A673 (cell line): ENCODE results near the gene ARAP2. TPM values are rescaled to one million over a fixed set of nuclear protein-coding genes. Genes with fewer than 3 reads are reported as not detected.

Experiments
- BruUV-seq: library from RNA; stranded (reverse); fragments of 400-500 nt; replicated peaks from 2 replicates; lab custom pipeline; 2021; lab: Mats Ljungman, UMichigan
- CTCF ChIA-PET: fragments of 300-600 bp; sonication (Branson Sonifier 250); formaldehyde crosslinking; loops from one replicate; lab custom pipeline; 2022; ENCODE audit warnings: antibody characterized with exemption; lab: Charles Lee
- POLR2A ChIA-PET: fragments of 300-600 bp; sonication (Branson Sonifier 250); formaldehyde crosslinking; loops from one replicate; lab custom pipeline; 2022; ENCODE audit warnings: antibody characterized with exemption; ENCODE audit not compliant: low non-redundant PET; lab: Charles Lee
- DNase-seq: peaks from one replicate; pipeline ENCODE4 v3.0.0-alpha.2; 2015; ENCODE audit warnings: low spot score
- H3K27ac ChIP-seq: fragments of 200-600 bp; sonication (generic); 2 replicates; pipeline ENCODE4 v1.5.1; 2016; ENCODE audit warnings: mixed run types, low read depth, mild to moderate bottlenecking, mixed read lengths, antibody characterized with exemption, low read length; ENCODE audit not compliant: poor library complexity, severe bottlenecking
- H3K27me3 ChIP-seq: fragments of 200-600 bp; sonication (generic); replicated peaks from 2 replicates; pipeline ENCODE4 v1.6.1; 2017; ENCODE audit warnings: mixed run types, low read depth, mild to moderate bottlenecking, mixed read lengths, antibody characterized with exemption, low read length; ENCODE audit not compliant: insufficient read depth, poor library complexity
- H3K36me3 ChIP-seq: fragments of 200-600 bp; sonication (generic); 2 replicates; pipeline ENCODE4 v1.6.1; 2016; ENCODE audit warnings: mixed run types, mild to moderate bottlenecking, mixed read lengths, antibody characterized with exemption, low read length; ENCODE audit not compliant: insufficient read depth, poor library complexity, severe bottlenecking
- H3K4me1 ChIP-seq: fragments of 200-600 bp; sonication (generic); 2 replicates; pipeline ENCODE4 v1.6.1; 2017; ENCODE audit warnings: mixed run types, mild to moderate bottlenecking, mixed read lengths, antibody characterized with exemption, low read length; ENCODE audit not compliant: insufficient read depth, poor library complexity, severe bottlenecking
- H3K4me3 ChIP-seq: fragments of 200-600 bp; sonication (generic); 2 replicates; pipeline ENCODE4 v1.5.1; 2016; ENCODE audit warnings: low read depth, mixed run types, mild to moderate bottlenecking, mixed read lengths, low read length; ENCODE audit not compliant: poor library complexity, severe bottlenecking
- H3K9me3 ChIP-seq: fragments of 200-600 bp; sonication (generic); 2 replicates; pipeline ENCODE4 v1.6.1; 2016; ENCODE audit warnings: mixed run types, low read depth, mild to moderate bottlenecking, mixed read lengths, antibody characterized with exemption, low read length; ENCODE audit not compliant: poor library complexity, severe bottlenecking
- EZH2 ChIP-seq: fragments of 200-600 bp; sonication (generic); IDR thresholded peaks from 2 replicates; pipeline ENCODE4 v1.6.1; 2017; ENCODE audit warnings: borderline replicate concordance, low read depth, mild to moderate bottlenecking, mixed read lengths, antibody characterized with exemption, low read length; ENCODE audit not compliant: poor library complexity, severe bottlenecking
- intact Hi-C: fragments of 100-400 bp; cut with micrococcal nuclease; formaldehyde crosslinking; loops from one replicate; pipeline ENCODE4 v1.10.0; 2022; ENCODE audit not compliant: unreplicated experiment
- total RNA-seq: library from RNA; stranded (reverse); gene quantifications from 2 replicates; pipeline ENCODE4 v1.2.3, GENCODE V29; 2021
- TF ChIP-seq, protein P1 (sequence below): fragments of 300-800, 200-600 bp; sonication (generic); conservative IDR thresholded peaks from 2 replicates; pipeline ENCODE4 v1.5.1; 2017; ENCODE audit warnings: low read depth, mild to moderate bottlenecking, antibody characterized with exemption, low read length, moderate library complexity, mixed read lengths

ARAP2 gene
- total RNA-seq, 1 experiment from 2014 or later, result 0.06 TPM

- Histone ChIP-seq H3K9me3 (peaks cover 7% of the 10 kb centered on the region), H3K27ac (no peak overlapping the region), H3K4me1 (no peaks in the 10 kb centered on the region), H3K4me3 (no peak overlapping the region), H3K36me3 (no peaks in the 10 kb centered on the region), H3K27me3 (no peaks in the 10 kb centered on the region)
- ChIA-PET POLR2A (no interaction called here), CTCF (no interaction called here)
- BruUV-seq, result no TSS peak
- TF ChIP-seq, protein P1, sequence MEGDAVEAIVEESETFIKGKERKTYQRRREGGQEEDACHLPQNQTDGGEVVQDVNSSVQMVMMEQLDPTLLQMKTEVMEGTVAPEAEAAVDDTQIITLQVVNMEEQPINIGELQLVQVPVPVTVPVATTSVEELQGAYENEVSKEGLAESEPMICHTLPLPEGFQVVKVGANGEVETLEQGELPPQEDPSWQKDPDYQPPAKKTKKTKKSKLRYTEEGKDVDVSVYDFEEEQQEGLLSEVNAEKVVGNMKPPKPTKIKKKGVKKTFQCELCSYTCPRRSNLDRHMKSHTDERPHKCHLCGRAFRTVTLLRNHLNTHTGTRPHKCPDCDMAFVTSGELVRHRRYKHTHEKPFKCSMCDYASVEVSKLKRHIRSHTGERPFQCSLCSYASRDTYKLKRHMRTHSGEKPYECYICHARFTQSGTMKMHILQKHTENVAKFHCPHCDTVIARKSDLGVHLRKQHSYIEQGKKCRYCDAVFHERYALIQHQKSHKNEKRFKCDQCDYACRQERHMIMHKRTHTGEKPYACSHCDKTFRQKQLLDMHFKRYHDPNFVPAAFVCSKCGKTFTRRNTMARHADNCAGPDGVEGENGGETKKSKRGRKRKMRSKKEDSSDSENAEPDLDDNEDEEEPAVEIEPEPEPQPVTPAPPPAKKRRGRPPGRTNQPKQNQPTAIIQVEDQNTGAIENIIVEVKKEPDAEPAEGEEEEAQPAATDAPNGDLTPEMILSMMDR, result no peak
- no peak for TF ChIP-seq EZH2
- no peak for DNase-seq
- intact Hi-C loops, result no loop called here
These were observed 198.3 kb downstream of the ARAP2 start for GRCh38 chr4:36046026-36046425.

DNA sequence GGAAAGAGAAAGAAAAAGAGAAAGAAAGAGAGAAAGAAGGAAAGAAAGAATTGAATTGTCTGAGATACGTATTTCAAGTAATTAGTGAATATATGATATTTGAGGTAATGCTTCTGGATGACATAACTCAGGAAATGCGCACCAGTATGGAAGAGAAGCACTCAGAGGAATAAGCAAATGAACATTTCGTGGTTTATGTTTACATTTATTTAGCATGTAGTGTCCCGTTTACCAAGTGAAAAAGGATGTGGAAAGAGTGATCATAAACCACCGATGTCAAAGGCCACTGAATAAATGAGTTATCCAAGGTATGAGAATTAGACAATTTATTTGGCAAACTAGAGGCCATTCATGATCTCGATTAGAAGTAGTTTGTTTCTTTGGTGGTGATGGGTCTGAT, 200.4 kb downstream of the ARAP2 start:
- Histone ChIP-seq H3K9me3 (peaks cover 7% of the 10 kb centered on the region), H3K27ac (no peak overlapping the region), H3K4me1 (no peaks in the 10 kb centered on the region), H3K27me3 (no peaks in the 10 kb centered on the region), H3K4me3 (no peak overlapping the region), H3K36me3 (no peaks in the 10 kb centered on the region)
- ChIA-PET CTCF (no interaction called here), POLR2A (no interaction called here)
- TF ChIP-seq, protein P1, result no peak
- no peak for TF ChIP-seq EZH2
- intact Hi-C loops, result no loop called here
- DNase-seq, result no peak
- no TSS peak for BruUV-seq

GRCh38 chr4:36043241-36043640, 201.1 kb downstream of the ARAP2 start:
- TF ChIP-seq EZH2, result no peak
- TF ChIP-seq, protein P1, result no peak
- no TSS peak for BruUV-seq
- no peaks in the 10 kb centered on the region for H3K4me1 ChIP-seq
- peaks cover 7% of the 10 kb centered on the region for H3K9me3 ChIP-seq
- CTCF ChIA-PET, result no interaction called here
- POLR2A ChIA-PET, result no interaction called here
- intact Hi-C loops, result no loop called here
- no peak for DNase-seq
- no peaks in the 10 kb centered on the region for H3K36me3 ChIP-seq
- H3K27ac ChIP-seq, result no peak overlapping the region
- no peaks in the 10 kb centered on the region for H3K27me3 ChIP-seq
- H3K4me3 ChIP-seq, result no peak overlapping the region
